Kidney epithelial cell (primary cell): ENCODE measurements around the gene GFRA3. TPM values are rescaled to one million over a fixed set of nuclear protein-coding genes. Genes with fewer than 3 reads are reported as not detected.

Experiments
- DNase-seq: peaks from one replicate; pipeline ENCODE4 v3.0.0-alpha.2; 2010; ENCODE audit warnings: low read depth
- H3K27me3 ChIP-seq: 2 replicates; pipeline ENCODE4 v1.6.0; 2011; ENCODE audit warnings: low read length; ENCODE audit not compliant: control insufficient read depth, insufficient read depth
- H3K36me3 ChIP-seq: 2 replicates; pipeline ENCODE4 v1.5.1; 2011; ENCODE audit warnings: low read length; ENCODE audit not compliant: control insufficient read depth, insufficient read depth
- H3K4me3 ChIP-seq: 2 replicates; pipeline ENCODE4 v1.5.1; 2011; ENCODE audit warnings: low read depth, mild to moderate bottlenecking, control low read depth, low read length
- total RNA-seq: library from RNA; depleted of rRNA; stranded (reverse); fragments of >200 nt; gene quantifications from 2 replicates; pipeline ENCODE4 v1.2.3, GENCODE V29; 2015
- TF ChIP-seq, protein P1 (sequence below): IDR thresholded peaks from 2 replicates; pipeline ENCODE4 v1.5.1; 2011; ENCODE audit warnings: mild to moderate bottlenecking, moderate library complexity, low read length, control low read depth, inconsistent platforms; ENCODE audit not compliant: insufficient read depth, poor library complexity, severe bottlenecking

The GFRA3 gene
- total RNA-seq, 1 donor from 2014 or later: 0.08 TPM

DNA sequence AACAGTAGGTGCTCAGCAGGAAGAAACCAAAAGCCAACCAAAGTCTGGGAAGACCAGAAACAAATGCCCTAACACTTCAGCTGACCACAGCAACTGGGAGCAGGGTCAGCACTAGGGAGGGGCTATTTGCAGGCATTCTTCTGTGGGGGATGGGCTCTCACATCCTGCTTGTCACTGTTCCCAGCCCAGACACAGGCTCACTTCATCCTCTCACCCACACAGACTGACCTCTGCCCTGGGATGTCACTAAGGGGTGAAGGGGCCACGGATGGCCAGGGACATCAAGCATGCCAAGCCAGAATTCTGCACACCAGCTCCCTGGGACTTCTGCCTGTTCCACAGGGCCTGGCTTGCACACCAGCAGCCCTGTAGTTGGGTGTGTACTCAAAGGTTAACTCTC lies 28.7 kb downstream of the GFRA3 start:
- Histone ChIP-seq H3K36me3 (no peaks in the 10 kb centered on the region), H3K4me3 (no peak overlapping the region), H3K27me3 (peaks cover 29% of the 10 kb centered on the region)
- DNase-seq: no peak
- TF ChIP-seq, protein P1, sequence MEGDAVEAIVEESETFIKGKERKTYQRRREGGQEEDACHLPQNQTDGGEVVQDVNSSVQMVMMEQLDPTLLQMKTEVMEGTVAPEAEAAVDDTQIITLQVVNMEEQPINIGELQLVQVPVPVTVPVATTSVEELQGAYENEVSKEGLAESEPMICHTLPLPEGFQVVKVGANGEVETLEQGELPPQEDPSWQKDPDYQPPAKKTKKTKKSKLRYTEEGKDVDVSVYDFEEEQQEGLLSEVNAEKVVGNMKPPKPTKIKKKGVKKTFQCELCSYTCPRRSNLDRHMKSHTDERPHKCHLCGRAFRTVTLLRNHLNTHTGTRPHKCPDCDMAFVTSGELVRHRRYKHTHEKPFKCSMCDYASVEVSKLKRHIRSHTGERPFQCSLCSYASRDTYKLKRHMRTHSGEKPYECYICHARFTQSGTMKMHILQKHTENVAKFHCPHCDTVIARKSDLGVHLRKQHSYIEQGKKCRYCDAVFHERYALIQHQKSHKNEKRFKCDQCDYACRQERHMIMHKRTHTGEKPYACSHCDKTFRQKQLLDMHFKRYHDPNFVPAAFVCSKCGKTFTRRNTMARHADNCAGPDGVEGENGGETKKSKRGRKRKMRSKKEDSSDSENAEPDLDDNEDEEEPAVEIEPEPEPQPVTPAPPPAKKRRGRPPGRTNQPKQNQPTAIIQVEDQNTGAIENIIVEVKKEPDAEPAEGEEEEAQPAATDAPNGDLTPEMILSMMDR: no peak

DNA sequence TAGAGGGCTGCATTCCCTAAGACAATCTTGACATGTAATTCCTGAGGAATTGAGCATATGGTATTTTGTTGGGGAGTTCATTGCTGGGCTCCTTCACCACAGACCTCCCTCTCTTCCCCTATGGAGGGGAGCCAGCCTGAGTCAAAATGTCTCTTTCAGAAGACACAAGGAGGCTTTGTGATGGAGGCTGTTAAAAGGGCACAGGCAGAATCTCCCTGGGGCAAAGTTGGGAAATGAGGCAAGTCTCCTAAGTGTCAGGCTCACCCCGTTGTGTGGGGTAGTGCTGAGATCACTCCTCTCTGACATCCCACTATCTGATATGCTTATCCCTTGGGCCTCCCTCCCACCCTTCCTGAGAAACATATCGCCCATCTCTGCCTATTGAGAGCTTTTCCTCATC lies 30.6 kb downstream of the GFRA3 start:
- Histone ChIP-seq H3K4me3 (no peak overlapping the region), H3K36me3 (no peaks in the 10 kb centered on the region), H3K27me3 (peaks cover 30% of the 10 kb centered on the region)
- TF ChIP-seq, protein P1: no peak
- DNase-seq: no peak

DNA sequence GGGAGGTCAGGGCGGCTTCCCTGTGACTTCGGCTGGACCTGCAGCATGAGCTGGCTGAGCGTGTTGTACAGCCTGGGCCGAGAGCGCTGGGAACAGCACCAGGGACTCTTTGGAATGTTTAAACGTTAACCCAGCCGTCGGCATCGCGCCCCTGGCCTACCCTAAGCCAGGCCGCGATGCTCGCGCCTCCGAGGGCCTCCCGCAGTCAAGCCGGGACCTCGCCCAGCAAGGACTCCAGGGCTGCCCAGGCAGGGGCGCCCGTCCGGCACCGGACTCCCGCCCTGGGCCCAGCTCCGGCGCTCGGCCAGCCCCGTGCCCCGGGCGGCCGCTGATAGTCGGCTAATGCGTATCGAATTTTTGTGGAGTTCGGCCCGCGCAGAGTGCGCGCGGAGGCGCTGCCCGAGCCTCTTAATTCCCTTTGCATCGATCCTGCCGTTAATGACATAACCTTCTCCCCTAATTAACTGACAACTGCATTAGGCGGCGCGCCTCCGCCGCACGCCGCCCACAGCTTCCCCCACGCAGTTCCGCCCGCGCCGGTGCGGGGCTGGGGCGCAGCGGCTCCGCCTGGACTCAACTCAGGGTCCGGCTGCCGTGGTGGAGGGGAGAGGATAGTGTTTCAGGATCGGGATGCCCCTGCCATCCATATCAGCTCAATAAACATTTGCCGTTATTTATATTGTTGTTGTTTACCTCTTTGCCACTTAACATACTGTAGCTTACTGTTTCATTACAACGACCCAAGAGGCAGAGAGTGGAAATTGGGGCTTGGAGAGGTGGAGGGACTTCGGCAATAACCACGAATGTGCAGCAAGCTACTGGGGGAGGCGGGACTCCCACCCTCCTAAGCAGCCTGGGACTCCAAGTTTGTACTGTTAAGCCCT lies 32.5 kb downstream of the GFRA3 start:
- DNase-seq: no peak

DNA sequence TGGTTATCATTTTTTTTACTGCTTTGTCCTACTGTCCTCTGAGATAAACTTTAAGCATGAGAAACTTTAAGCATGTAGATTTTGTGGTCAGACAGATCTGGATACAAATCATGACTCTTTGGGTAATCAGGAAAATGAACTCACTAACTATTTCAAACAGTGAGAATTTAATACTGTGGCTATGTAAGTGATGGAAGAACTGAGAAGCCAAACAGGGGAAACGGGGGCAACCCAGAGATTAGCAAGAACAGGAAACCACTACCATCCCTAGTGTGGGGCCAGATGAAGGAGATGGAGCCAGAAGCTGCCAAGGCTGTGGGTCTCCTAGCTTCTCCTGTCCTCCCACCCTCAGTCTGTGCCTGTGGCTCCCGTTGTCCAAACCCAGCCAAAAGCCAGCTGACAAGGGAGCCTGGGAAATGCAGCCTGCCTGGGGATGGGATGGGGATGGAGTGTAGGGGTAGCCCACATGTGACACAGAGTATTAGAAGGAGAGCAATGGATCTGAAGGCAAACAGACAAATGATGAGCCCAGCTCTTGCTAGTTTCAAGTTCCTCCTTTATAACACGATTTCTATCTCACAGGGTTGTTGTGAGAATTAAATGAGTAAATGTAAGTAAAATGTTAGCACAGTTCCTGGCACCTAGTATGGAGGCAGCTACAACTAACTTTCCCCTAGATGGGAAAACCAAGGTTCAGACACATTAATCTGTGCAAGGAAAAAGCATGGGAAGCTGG lies 33.6 kb downstream of the GFRA3 start:
- Histone ChIP-seq H3K4me3 (no peak overlapping the region), H3K36me3 (no peaks in the 10 kb centered on the region), H3K27me3 (peaks cover 30% of the 10 kb centered on the region)
- no peak for DNase-seq
- TF ChIP-seq, protein P1: no peak

More for the DNA sequence above, 32.5 kb downstream of the GFRA3 start:
- peak overlapping the region; percentile 38 for H3K4me3 ChIP-seq
- peaks cover 30% of the 10 kb centered on the region for H3K27me3 ChIP-seq
- TF ChIP-seq, protein P1: no peak
- H3K36me3 ChIP-seq: no peaks in the 10 kb centered on the region

DNA sequence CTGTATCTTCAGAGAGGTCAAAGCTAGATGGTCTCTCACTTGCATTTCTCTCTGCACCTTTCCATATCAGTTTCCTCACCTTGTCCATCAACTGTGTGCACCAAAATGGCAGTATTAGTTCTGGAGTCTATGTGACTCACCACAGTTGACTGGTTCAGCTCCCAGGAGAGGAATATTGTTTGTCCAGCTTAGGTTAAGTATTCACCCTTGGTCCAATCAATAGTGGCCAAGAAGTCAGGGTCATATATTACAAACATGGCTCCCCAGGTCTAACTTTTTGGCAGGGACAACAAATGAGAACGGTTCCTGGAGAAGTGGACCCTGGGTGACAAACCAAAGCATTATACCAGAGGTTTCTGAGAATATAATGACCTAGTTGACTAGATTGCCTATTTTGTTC lies 36.4 kb downstream of the GFRA3 start:
- DNase-seq: no peak
- TF ChIP-seq, protein P1: no peak
- peaks cover 19% of the 10 kb centered on the region for H3K27me3 ChIP-seq
- H3K36me3 ChIP-seq: no peaks in the 10 kb centered on the region
- no peak overlapping the region for H3K4me3 ChIP-seq
